ENCODE measurements around the gene AWAT2. TPM values are rescaled to one million over a fixed set of nuclear protein-coding genes. Genes with fewer than 3 reads are reported as not detected.

AWAT2 gene
- total and polyA plus RNA-seq, 10 of the 15 experiments (the other 5 are each of a cell fraction or from before 2014, with no cell fraction given), result not detected

DNA sequence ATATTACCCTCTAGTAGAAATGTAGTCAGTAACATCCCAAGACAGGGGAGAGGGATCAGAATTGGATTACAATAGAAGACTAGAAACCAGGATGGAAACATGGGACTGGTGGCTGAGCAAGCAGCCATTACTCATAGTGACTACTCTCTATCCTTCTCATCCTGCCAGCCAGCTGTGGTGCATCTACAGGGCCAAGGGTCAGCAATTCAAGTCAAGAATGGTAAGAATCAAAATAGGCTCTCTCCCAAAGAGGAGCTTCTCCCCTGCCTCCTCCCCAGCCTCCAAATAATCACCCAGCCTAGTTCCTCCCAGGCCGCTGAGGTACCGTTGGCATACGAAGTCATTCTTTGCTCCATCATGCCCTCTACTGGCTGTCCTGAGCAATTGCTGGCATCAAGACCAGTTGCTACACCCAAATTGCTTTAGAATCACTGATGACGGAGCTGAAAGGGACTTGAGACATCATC is 19.4 kb downstream of the AWAT2 start:
- FAIRE-seq (peak; percentile 84), ATAC-seq (peak; percentile 86), DNase-seq (ENCODE audit: low read depth, low spot score) (no peak)
- intact Hi-C loops (cut with micrococcal nuclease; ENCODE audit: unreplicated experiment) (loop anchor here (1.0 to 5.0 kb wide), 4 partner anchors 232 to 538 kb away; partner anchors contain the start of gene P2RY4), in situ Hi-C loops (cut with MboI) (loop anchor here (10.0 to 25.0 kb wide), 3 partner anchors 107 to 496 kb away; partner anchors contain the start of genes DLG3 and IGBP1)
- no peaks in the 10 kb centered on the region for H3K36me3 ChIP-seq (ENCODE audit: control insufficient read depth in 2 of 2, insufficient read depth in 2 of 2, low read length in 1 of 2)
- no peak overlapping the region for H2AFZ ChIP-seq (ENCODE audit: control insufficient read depth, low read depth, low read length)
- ChIA-PET SMC1A (ENCODE audit: uncharacterized antibody, unreplicated experiment) (interaction anchor here (0.9 to 2.1 kb wide), 9 partner anchors 27 to 1297 kb away, joined by 3 to 8 read pairs (median 3); no protein-coding TSS in a partner anchor), CTCF (interaction anchor here (0.5 to 7.0 kb wide), 25 partner anchors 10 to 1297 kb away, joined by 3 to 66 read pairs (median 4); partner anchors contain the start of gene IGBP1), POLR2A (no interaction called here), RAD21 (ENCODE audit: unreplicated experiment) (interaction anchor here (0.8 to 2.1 kb wide), 6 partner anchors 67 to 606 kb away, joined by 3 to 10 read pairs (median 4); no protein-coding TSS in a partner anchor)
- WGBS (ENCODE audit: insufficient coverage, insufficient replicate concordance, low lambda C conversion rate, missing lambda C conversion rate), result 3% methylated on average over 4 of the region's 4 CpGs
- no peaks in the 10 kb centered on the region for H3K79me2 ChIP-seq (ENCODE audit: control insufficient read depth, insufficient read depth, low read length)
- no peak overlapping the region for H3K9ac ChIP-seq (ENCODE audit: control insufficient read depth, insufficient read depth, low read length)
- H3K4me2 ChIP-seq (ENCODE audit: control insufficient read depth, insufficient read depth), result no peak overlapping the region
- H3K4me1 ChIP-seq (ENCODE audit: control insufficient read depth, insufficient read depth, low read length), result no peaks in the 10 kb centered on the region
- no peaks in the 10 kb centered on the region for H4K20me1 ChIP-seq (ENCODE audit: control insufficient read depth, insufficient read depth)
- H3K27ac ChIP-seq (ENCODE audit: control insufficient read depth, insufficient read depth), result no peak overlapping the region
- no TSS peak for BruUV-seq (replicated peaks)
- no peaks in the 10 kb centered on the region for H3K9me3 ChIP-seq (replicated peaks; ENCODE audit: control insufficient read depth, insufficient read depth, low read length)
- H3K4me3 ChIP-seq, result no peak overlapping the region
- no peaks in the 10 kb centered on the region for H3K27me3 ChIP-seq (replicated peaks in 1 of 2; ENCODE audit: control insufficient read depth in 2 of 2, insufficient read depth in 2 of 2, low read length in 1 of 2)
- TF ChIP-seq, protein P1, sequence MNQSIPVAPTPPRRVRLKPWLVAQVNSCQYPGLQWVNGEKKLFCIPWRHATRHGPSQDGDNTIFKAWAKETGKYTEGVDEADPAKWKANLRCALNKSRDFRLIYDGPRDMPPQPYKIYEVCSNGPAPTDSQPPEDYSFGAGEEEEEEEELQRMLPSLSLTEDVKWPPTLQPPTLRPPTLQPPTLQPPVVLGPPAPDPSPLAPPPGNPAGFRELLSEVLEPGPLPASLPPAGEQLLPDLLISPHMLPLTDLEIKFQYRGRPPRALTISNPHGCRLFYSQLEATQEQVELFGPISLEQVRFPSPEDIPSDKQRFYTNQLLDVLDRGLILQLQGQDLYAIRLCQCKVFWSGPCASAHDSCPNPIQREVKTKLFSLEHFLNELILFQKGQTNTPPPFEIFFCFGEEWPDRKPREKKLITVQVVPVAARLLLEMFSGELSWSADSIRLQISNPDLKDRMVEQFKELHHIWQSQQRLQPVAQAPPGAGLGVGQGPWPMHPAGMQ (IDR thresholded peaks at IDR 0.05; ENCODE audit: borderline replicate concordance), result no peak
- TF ChIP-seq SUPT20H (IDR thresholded peaks at IDR 0.05; ENCODE audit: borderline replicate concordance, control insufficient read depth, low read depth, low read length) (no peak), SMAD1 (IDR thresholded peaks at IDR 0.05; ENCODE audit: low read depth, partially characterized antibody) (no peak), RAD21 (IDR thresholded peaks at IDR 0.05; ENCODE audit: insufficient read depth, low read depth, low read length) (peak; percentile 67), WRNIP1 (IDR thresholded peaks at IDR 0.05; ENCODE audit: borderline replicate concordance, low read depth, low read length) (no peak), JUNB (IDR thresholded peaks at IDR 0.05) (no peak), NFYA (IDR thresholded peaks at IDR 0.05; ENCODE audit: borderline replicate concordance, low read depth, low read length) (no peak), NBN (IDR thresholded peaks at IDR 0.05) (no peak), SMARCA5 (IDR thresholded peaks at IDR 0.05) (no peak), YY1 (IDR thresholded peaks at IDR 0.05; ENCODE audit: low read depth, low read length) (0 out of 2 replicates have a peak, but pooled peaks have one; percentile 11), NFXL1 (IDR thresholded peaks at IDR 0.05; ENCODE audit: borderline replicate concordance) (no peak), POLR2AphosphoS5 (IDR thresholded peaks at IDR 0.05; ENCODE audit: low read length) (no peak), SMC3 (IDR thresholded peaks at IDR 0.05; ENCODE audit: borderline replicate concordance, low read length) (peak; percentile 70), NR2F1 (conservative IDR thresholded peaks at IDR 0.05) (no peak), SREBF2 (IDR thresholded peaks at IDR 0.05; ENCODE audit: low read length) (no peak), SIX5 (IDR thresholded peaks at IDR 0.05; ENCODE audit: low read depth, low read length, severe bottlenecking) (no peak), CREB1 (IDR thresholded peaks at IDR 0.05; ENCODE audit: low read depth) (no peak)
- TF ChIP-seq, protein P2, sequence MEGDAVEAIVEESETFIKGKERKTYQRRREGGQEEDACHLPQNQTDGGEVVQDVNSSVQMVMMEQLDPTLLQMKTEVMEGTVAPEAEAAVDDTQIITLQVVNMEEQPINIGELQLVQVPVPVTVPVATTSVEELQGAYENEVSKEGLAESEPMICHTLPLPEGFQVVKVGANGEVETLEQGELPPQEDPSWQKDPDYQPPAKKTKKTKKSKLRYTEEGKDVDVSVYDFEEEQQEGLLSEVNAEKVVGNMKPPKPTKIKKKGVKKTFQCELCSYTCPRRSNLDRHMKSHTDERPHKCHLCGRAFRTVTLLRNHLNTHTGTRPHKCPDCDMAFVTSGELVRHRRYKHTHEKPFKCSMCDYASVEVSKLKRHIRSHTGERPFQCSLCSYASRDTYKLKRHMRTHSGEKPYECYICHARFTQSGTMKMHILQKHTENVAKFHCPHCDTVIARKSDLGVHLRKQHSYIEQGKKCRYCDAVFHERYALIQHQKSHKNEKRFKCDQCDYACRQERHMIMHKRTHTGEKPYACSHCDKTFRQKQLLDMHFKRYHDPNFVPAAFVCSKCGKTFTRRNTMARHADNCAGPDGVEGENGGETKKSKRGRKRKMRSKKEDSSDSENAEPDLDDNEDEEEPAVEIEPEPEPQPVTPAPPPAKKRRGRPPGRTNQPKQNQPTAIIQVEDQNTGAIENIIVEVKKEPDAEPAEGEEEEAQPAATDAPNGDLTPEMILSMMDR (IDR thresholded peaks at IDR 0.05 in 2 of 3, conservative IDR thresholded peaks at IDR 0.05 in 1 of 3; ENCODE audit: control insufficient read depth in 2 of 3, extremely low read depth in 1 of 3, insufficient read depth in 1 of 3, low read depth in 3 of 3, low read length in 3 of 3), result peak; percentile 70 to 89 (median 81)
- TF ChIP-seq, protein P3, sequence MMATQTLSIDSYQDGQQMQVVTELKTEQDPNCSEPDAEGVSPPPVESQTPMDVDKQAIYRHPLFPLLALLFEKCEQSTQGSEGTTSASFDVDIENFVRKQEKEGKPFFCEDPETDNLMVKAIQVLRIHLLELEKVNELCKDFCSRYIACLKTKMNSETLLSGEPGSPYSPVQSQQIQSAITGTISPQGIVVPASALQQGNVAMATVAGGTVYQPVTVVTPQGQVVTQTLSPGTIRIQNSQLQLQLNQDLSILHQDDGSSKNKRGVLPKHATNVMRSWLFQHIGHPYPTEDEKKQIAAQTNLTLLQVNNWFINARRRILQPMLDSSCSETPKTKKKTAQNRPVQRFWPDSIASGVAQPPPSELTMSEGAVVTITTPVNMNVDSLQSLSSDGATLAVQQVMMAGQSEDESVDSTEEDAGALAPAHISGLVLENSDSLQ (IDR thresholded peaks at IDR 0.05), result no peak
- TF ChIP-seq, protein P4, sequence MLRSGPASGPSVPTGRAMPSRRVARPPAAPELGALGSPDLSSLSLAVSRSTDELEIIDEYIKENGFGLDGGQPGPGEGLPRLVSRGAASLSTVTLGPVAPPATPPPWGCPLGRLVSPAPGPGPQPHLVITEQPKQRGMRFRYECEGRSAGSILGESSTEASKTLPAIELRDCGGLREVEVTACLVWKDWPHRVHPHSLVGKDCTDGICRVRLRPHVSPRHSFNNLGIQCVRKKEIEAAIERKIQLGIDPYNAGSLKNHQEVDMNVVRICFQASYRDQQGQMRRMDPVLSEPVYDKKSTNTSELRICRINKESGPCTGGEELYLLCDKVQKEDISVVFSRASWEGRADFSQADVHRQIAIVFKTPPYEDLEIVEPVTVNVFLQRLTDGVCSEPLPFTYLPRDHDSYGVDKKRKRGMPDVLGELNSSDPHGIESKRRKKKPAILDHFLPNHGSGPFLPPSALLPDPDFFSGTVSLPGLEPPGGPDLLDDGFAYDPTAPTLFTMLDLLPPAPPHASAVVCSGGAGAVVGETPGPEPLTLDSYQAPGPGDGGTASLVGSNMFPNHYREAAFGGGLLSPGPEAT (IDR thresholded peaks at IDR 0.05; ENCODE audit: low read depth), result no peak
